Progenitor cell of endocrine pancreas (in vitro differentiated cells): ENCODE data around the gene DTNBP1. TPM values are rescaled to one million over a fixed set of nuclear protein-coding genes. Genes with fewer than 3 reads are reported as not detected.
"Not testable (repeated sequence)": the region's sequence is repeated elsewhere in the genome, so short reads cannot be mapped to it uniquely, and the experiment has no call there.

ENCODE experiments used
- DNase-seq: peaks from one replicate; pipeline ENCODE4 v3.0.0; 2021; ENCODE audit warnings: low spot score; ENCODE audit not compliant: unreplicated experiment
- H3K27ac Mint-ChIP-seq: 2 replicates; pipeline ENCODE4 v1.8.0; 2021; ENCODE audit warnings: mild to moderate bottlenecking, moderate library complexity, mixed read lengths
- H3K27me3 Mint-ChIP-seq: 2 replicates; pipeline ENCODE4 v1.8.0; 2021; ENCODE audit warnings: mixed read lengths
- H3K36me3 Mint-ChIP-seq: 2 replicates; pipeline ENCODE4 v1.8.0; 2022; ENCODE audit warnings: mixed read lengths; ENCODE audit not compliant: insufficient read depth
- H3K4me1 Mint-ChIP-seq: 2 replicates; pipeline ENCODE4 v1.8.0; 2021; ENCODE audit warnings: low read depth, mixed read lengths
- H3K4me3 Mint-ChIP-seq: 2 replicates; pipeline ENCODE4 v1.8.0; 2021; ENCODE audit warnings: low read depth, mild to moderate bottlenecking, moderate library complexity, mixed read lengths
- H3K9me3 Mint-ChIP-seq: 2 replicates; pipeline ENCODE4 v1.8.0; 2021; ENCODE audit warnings: low read depth, mixed read lengths
- CTCF ChIP-seq: fragments of 200-600 bp; sonication (generic); IDR thresholded peaks from one replicate; pipeline ENCODE4 v1.5.0; 2021; ENCODE audit warnings: antibody characterized with exemption, mild to moderate bottlenecking; ENCODE audit not compliant: unreplicated experiment
- total RNA-seq: library from RNA; stranded (reverse); gene quantifications from 2 replicates; pipeline ENCODE4 v1.2.1, GENCODE V29; 2021

Gene DTNBP1
- total RNA-seq, 1 donor from 2014 or later = 17.7 TPM

- H3K4me3 Mint-ChIP-seq = no peak overlapping the region
- peaks cover 3% of the 10 kb centered on the region for H3K36me3 Mint-ChIP-seq
- H3K27ac Mint-ChIP-seq = no peak overlapping the region
- no peak for TF ChIP-seq CTCF
- H3K4me1 Mint-ChIP-seq = peaks cover 10% of the 10 kb centered on the region
- DNase-seq = no peak
- H3K27me3 Mint-ChIP-seq = no peaks in the 10 kb centered on the region
- peaks cover 9% of the 10 kb centered on the region for H3K9me3 Mint-ChIP-seq
Measured at GRCh38 chr6:15547400-15547799, 115.4 kb downstream of the DTNBP1 start.

- Mint-ChIP-seq H3K27ac (no peak overlapping the region), H3K4me3 (no peak overlapping the region), H3K9me3 (peaks cover 9% of the 10 kb centered on the region), H3K27me3 (no peaks in the 10 kb centered on the region), H3K4me1 (peaks cover 8% of the 10 kb centered on the region), H3K36me3 (peaks cover 3% of the 10 kb centered on the region)
- TF ChIP-seq CTCF = no peak
- no peak for DNase-seq
Measured at GRCh38 chr6:15546591-15546990, 116.2 kb downstream of the DTNBP1 start.

- Mint-ChIP-seq H3K27me3 (no peaks in the 10 kb centered on the region), H3K9me3 (peaks cover 9% of the 10 kb centered on the region), H3K36me3 (peaks cover 3% of the 10 kb centered on the region), H3K4me3 (no peak overlapping the region), H3K4me1 (peaks cover 8% of the 10 kb centered on the region), H3K27ac (no peak overlapping the region)
- DNase-seq = no peak
- no peak for TF ChIP-seq CTCF
Measured at GRCh38 chr6:15544321-15544900, 118.4 kb downstream of the DTNBP1 start.

- H3K36me3 Mint-ChIP-seq, H3K9me3 Mint-ChIP-seq, H3K27me3 Mint-ChIP-seq, DNase-seq, H3K27ac Mint-ChIP-seq, H3K4me3 Mint-ChIP-seq: not testable (repeated sequence)
- H3K4me1 Mint-ChIP-seq = peaks cover 15% of the 10 kb centered on the region
Measured at GRCh38 chr6:15543332-15543917, 119.4 kb downstream of the DTNBP1 start.

GRCh38 chr6:15539722-15540270 is 123.0 kb downstream of the DTNBP1 start:
- H3K4me3 Mint-ChIP-seq = no peak overlapping the region

More at GRCh38 chr6:15539722-15540270, 123.0 kb downstream of the DTNBP1 start:
- Mint-ChIP-seq H3K27ac (no peak overlapping the region), H3K9me3 (peaks cover 9% of the 10 kb centered on the region), H3K4me1 (peaks cover 12% of the 10 kb centered on the region), H3K36me3 (peaks cover 10% of the 10 kb centered on the region), H3K27me3 (no peaks in the 10 kb centered on the region)
- DNase-seq = no peak
- TF ChIP-seq CTCF = no peak
